GM23338 (cell line): Measurements from ENCODE around the gene STX8. TPM values are rescaled to one million over a fixed set of nuclear protein-coding genes. Genes with fewer than 3 reads are reported as not detected.
"Not testable (repeated sequence)": the region's sequence is repeated elsewhere in the genome, so short reads cannot be mapped to it uniquely, and the experiment has no call there.

Experiments used
- ATAC-seq: fragments of 200-7000 bp; cut with Tn5 transposase; 3 replicates; pipeline ENCODE4 v1.9.1; 2020
- DNase-seq: peaks from one replicate; pipeline ENCODE4 v3.0.0-alpha.2; 2015; ENCODE audit warnings: low spot score
- H2AFZ ChIP-seq: fragments of 200-600 bp; sonication (generic); 2 replicates; pipeline ENCODE4 v1.8.0; 2016; ENCODE audit warnings: antibody characterized with exemption, mild to moderate bottlenecking, moderate library complexity
- H3F3A ChIP-seq: fragments of 200-600 bp; sonication (generic); replicated peaks from 2 replicates; pipeline ENCODE4 v1.8.0; 2017; ENCODE audit warnings: antibody characterized with exemption, mixed run types, low read depth
- H3K27ac ChIP-seq: fragments of 200-600 bp; sonication (generic); 2 replicates; pipeline ENCODE4 v1.6.1; 2016; ENCODE audit warnings: low read depth
- H3K27me3 ChIP-seq: fragments of 200-600 bp; sonication (generic); 2 replicates; pipeline ENCODE4 v1.8.0; 2016; ENCODE audit warnings: mild to moderate bottlenecking, mixed run types, moderate library complexity; ENCODE audit not compliant: insufficient read depth
- H3K36me3 ChIP-seq: fragments of 200-600 bp; sonication (generic); 2 replicates; pipeline ENCODE4 v1.8.0; 2016; ENCODE audit warnings: mild to moderate bottlenecking; ENCODE audit not compliant: insufficient read depth
- H3K4me1 ChIP-seq: fragments of 200-600 bp; sonication (generic); 2 replicates; pipeline ENCODE4 v1.8.0; 2016; ENCODE audit warnings: mild to moderate bottlenecking, moderate library complexity; ENCODE audit not compliant: insufficient read depth
- H3K4me2 ChIP-seq: fragments of 200-600 bp; sonication (generic); 2 replicates; pipeline ENCODE4 v1.7.1; 2017; ENCODE audit warnings: mixed run types
- H3K4me3 ChIP-seq: fragments of 200-600 bp; sonication (generic); 2 replicates; pipeline ENCODE4 v1.6.1; 2016; ENCODE audit warnings: mixed run types
- H3K79me2 ChIP-seq: fragments of 200-600 bp; sonication (generic); replicated peaks from 2 replicates; pipeline ENCODE4 v1.8.0; 2017; ENCODE audit warnings: mild to moderate bottlenecking; ENCODE audit not compliant: insufficient read depth
- H3K9me2 ChIP-seq: fragments of 200-600 bp; sonication (generic); 2 replicates; pipeline ENCODE4 v1.8.0; 2017; ENCODE audit not compliant: insufficient read depth
- H4K20me1 ChIP-seq: fragments of 200-600 bp; sonication (generic); replicated peaks from 2 replicates; pipeline ENCODE4 v1.8.0; 2017; ENCODE audit warnings: mild to moderate bottlenecking; ENCODE audit not compliant: insufficient read depth
- H3K27ac Mint-ChIP-seq: 2 replicates; pipeline ENCODE4 v1.8.0; 2020; ENCODE audit warnings: inconsistent platforms, mild to moderate bottlenecking, moderate library complexity, mixed read lengths
- H3K27me3 Mint-ChIP-seq: 3 replicates; pipeline ENCODE4 v1.8.0; 2022; ENCODE audit warnings: low read depth, mild to moderate bottlenecking, moderate library complexity, mixed read lengths, inconsistent platforms; ENCODE audit not compliant: insufficient read depth, poor library complexity
- H3K36me3 Mint-ChIP-seq: 3 replicates; pipeline ENCODE4 v1.8.0; 2021; ENCODE audit warnings: low read depth, mild to moderate bottlenecking, inconsistent platforms, moderate library complexity, mixed read lengths
- H3K4me1 Mint-ChIP-seq: 3 replicates; pipeline ENCODE4 v1.8.0; 2020; ENCODE audit warnings: mild to moderate bottlenecking, inconsistent platforms, mixed read lengths
- H3K4me3 Mint-ChIP-seq: 3 replicates; pipeline ENCODE4 v1.8.0; 2021; ENCODE audit warnings: moderate library complexity, mild to moderate bottlenecking, inconsistent platforms, mixed read lengths
- H3K9me3 Mint-ChIP-seq: 3 replicates; pipeline ENCODE4 v1.8.0; 2020; ENCODE audit warnings: moderate library complexity, mild to moderate bottlenecking, inconsistent platforms, mixed read lengths
- CREB1 ChIP-seq: fragments of 250-450 bp; sonication (Bioruptor Pico); IDR thresholded peaks from 2 replicates; pipeline ENCODE4 v1.5.0; 2020; ENCODE audit warnings: low read depth, mild to moderate bottlenecking, moderate library complexity
- EZH2 ChIP-seq: fragments of 200-600 bp; sonication (generic); IDR thresholded peaks from one replicate; pipeline ENCODE4 v1.8.0; 2017; ENCODE audit warnings: antibody characterized with exemption, mild to moderate bottlenecking, low read depth; ENCODE audit not compliant: unreplicated experiment
- EZH2phosphoT487 ChIP-seq: fragments of 200-600 bp; sonication (generic); IDR thresholded peaks from one replicate; pipeline ENCODE4 v1.8.1; 2018; ENCODE audit warnings: antibody characterized with exemption; ENCODE audit not compliant: unreplicated experiment
- JUNB ChIP-seq: IDR thresholded peaks from one replicate; pipeline ENCODE4 v1.6.1; 2016; ENCODE audit warnings: antibody characterized with exemption; ENCODE audit not compliant: unreplicated experiment
- POLR2AphosphoS5 ChIP-seq: IDR thresholded peaks from 2 replicates; pipeline ENCODE4 v1.6.1; 2016; ENCODE audit warnings: antibody characterized with exemption, low read depth
- STAT1 ChIP-seq: IDR thresholded peaks from one replicate; pipeline ENCODE4 v1.6.1; 2016; ENCODE audit warnings: antibody characterized with exemption; ENCODE audit not compliant: unreplicated experiment
- ZNF114 ChIP-seq: fragments of 250-450 bp; sonication (Bioruptor Pico); IDR thresholded peaks from 2 replicates; pipeline ENCODE4 v1.5.0; 2020; ENCODE audit warnings: mild to moderate bottlenecking, moderate library complexity
- polyA plus RNA-seq: library from polyadenylated mRNA; unstranded; fragments of >200 nt; fragmentation: Nextera tagmentation; extraction: Ambion mirVana; gene quantifications from 2 replicates; pipeline ENCODE4 v1.2.1, GENCODE V29; 2016
- total RNA-seq: library from RNA; depleted of rRNA; stranded (reverse); fragments of >200 nt; shearing (Covaris generic); gene quantifications from 2 replicates; pipeline ENCODE4 v1.2.3, GENCODE V29; 2014
- TF ChIP-seq, protein P1 (sequence below): IDR thresholded peaks from one replicate; pipeline ENCODE4 v1.6.1; 2018; ENCODE audit warnings: antibody characterized with exemption; ENCODE audit not compliant: unreplicated experiment
- TF ChIP-seq, protein P2 (sequence below): IDR thresholded peaks from 2 replicates; pipeline ENCODE4 v1.6.1; 2016; ENCODE audit warnings: antibody characterized with exemption

The STX8 gene
- total and polyA plus RNA-seq, 2 experiments from 2014 or later, result 59.4 to 82.3 TPM

DNA sequence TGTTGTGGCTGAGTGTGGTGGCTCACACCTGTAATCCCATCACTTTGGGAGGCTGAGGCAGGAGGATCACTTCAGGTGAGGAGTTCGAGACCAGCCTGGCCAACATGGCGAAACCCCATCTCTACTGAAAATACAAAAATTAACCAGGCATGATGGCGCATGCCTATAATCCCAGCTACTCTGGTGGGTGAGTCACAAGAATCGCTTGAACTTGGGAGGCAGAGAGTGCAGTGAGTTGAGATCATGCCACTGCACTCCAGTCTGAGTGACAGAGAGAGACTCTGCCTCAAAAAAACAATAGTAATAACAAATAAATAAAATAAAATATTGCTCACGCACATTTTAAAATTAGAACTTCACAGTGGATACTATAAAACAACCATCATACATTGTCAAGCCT, 31.4 kb upstream of the STX8 start:
- not testable (repeated sequence) for H3K4me3 Mint-ChIP-seq, H3K27ac Mint-ChIP-seq, H2AFZ ChIP-seq, H3K4me2 ChIP-seq, H3K9me2 ChIP-seq, H3K27me3 ChIP-seq, H3F3A ChIP-seq, H3K27me3 Mint-ChIP-seq, H3K4me1 Mint-ChIP-seq, H3K27ac ChIP-seq, H3K36me3 ChIP-seq, H3K4me3 ChIP-seq, H3K79me2 ChIP-seq, H4K20me1 ChIP-seq, DNase-seq, H3K4me1 ChIP-seq, H3K36me3 Mint-ChIP-seq, H3K9me3 Mint-ChIP-seq, ATAC-seq

DNA sequence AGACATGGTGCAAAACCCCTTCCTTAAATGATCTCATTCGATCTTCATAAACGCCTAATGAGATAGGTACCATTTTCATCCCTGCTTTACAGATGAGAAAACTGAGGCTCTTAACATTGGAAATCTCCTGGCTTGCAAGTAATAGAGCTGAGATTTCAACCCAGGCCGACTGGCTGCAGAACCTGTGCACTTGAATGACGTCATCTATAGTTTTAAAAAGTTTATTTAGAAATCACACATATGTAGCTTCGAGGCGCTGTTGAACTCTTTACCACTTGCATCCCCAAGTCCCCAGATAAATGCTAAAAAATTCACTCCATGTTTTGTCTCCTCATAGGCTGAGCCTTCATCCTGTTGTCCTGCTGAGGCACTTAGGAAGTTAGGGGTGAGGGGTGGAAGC, 30.8 kb upstream of the STX8 start:
- no peaks in the 10 kb centered on the region for H3K36me3 ChIP-seq
- no peak overlapping the region for H3K4me2 ChIP-seq
- Mint-ChIP-seq H3K9me3 (no peaks in the 10 kb centered on the region; the same call in 2 of the 3 replicates), H3K27ac (no peak overlapping the region), H3K4me3 (no peak overlapping the region), H3K36me3 (no peaks in the 10 kb centered on the region), H3K4me1 (no peaks in the 10 kb centered on the region), H3K27me3 (peaks cover 2% of the 10 kb centered on the region)
- H3K79me2 ChIP-seq, result no peaks in the 10 kb centered on the region
- no peak overlapping the region for H2AFZ ChIP-seq
- no peak overlapping the region for H3K4me3 ChIP-seq
- no peaks in the 10 kb centered on the region for H3K9me2 ChIP-seq
- H3K27ac ChIP-seq, result no peak overlapping the region
- H3F3A ChIP-seq, result no peaks in the 10 kb centered on the region
- DNase-seq (no peak), ATAC-seq (no peak)
- no peak for TF ChIP-seq JUNB
- TF ChIP-seq POLR2AphosphoS5, result no peak
- no peak for TF ChIP-seq EZH2
- TF ChIP-seq, protein P1, sequence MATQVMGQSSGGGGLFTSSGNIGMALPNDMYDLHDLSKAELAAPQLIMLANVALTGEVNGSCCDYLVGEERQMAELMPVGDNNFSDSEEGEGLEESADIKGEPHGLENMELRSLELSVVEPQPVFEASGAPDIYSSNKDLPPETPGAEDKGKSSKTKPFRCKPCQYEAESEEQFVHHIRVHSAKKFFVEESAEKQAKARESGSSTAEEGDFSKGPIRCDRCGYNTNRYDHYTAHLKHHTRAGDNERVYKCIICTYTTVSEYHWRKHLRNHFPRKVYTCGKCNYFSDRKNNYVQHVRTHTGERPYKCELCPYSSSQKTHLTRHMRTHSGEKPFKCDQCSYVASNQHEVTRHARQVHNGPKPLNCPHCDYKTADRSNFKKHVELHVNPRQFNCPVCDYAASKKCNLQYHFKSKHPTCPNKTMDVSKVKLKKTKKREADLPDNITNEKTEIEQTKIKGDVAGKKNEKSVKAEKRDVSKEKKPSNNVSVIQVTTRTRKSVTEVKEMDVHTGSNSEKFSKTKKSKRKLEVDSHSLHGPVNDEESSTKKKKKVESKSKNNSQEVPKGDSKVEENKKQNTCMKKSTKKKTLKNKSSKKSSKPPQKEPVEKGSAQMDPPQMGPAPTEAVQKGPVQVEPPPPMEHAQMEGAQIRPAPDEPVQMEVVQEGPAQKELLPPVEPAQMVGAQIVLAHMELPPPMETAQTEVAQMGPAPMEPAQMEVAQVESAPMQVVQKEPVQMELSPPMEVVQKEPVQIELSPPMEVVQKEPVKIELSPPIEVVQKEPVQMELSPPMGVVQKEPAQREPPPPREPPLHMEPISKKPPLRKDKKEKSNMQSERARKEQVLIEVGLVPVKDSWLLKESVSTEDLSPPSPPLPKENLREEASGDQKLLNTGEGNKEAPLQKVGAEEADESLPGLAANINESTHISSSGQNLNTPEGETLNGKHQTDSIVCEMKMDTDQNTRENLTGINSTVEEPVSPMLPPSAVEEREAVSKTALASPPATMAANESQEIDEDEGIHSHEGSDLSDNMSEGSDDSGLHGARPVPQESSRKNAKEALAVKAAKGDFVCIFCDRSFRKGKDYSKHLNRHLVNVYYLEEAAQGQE, result no peak
- no peak for TF ChIP-seq CREB1
- no peak for TF ChIP-seq ZNF114 (CRISPR knock-in tag)
- TF ChIP-seq, protein P2, sequence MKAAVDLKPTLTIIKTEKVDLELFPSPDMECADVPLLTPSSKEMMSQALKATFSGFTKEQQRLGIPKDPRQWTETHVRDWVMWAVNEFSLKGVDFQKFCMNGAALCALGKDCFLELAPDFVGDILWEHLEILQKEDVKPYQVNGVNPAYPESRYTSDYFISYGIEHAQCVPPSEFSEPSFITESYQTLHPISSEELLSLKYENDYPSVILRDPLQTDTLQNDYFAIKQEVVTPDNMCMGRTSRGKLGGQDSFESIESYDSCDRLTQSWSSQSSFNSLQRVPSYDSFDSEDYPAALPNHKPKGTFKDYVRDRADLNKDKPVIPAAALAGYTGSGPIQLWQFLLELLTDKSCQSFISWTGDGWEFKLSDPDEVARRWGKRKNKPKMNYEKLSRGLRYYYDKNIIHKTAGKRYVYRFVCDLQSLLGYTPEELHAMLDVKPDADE, result no peak
- no peak for TF ChIP-seq EZH2phosphoT487
- no peak for TF ChIP-seq STAT1
- no peaks in the 10 kb centered on the region for H3K27me3 ChIP-seq
- no peaks in the 10 kb centered on the region for H4K20me1 ChIP-seq
- peaks cover 4% of the 10 kb centered on the region; the same call in 1 of the 2 replicates for H3K4me1 ChIP-seq

DNA sequence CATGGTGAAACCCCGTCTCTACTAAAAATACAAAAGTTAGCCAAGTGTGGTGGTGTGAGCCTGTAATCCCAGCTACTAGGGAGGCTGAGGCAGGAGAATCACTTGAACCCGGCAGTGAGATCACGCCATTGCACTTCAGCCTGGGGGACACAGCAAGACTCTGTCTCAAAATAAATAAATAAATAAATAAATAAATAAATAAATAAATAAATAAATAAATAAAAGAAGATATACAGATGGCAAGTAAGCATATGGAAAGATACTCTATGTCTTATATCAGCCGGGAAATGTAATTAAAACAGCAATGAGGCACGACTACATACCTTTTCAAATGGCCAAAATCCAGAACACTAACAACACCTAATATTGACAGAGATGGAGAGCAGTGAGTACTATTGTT, 29.0 kb upstream of the STX8 start:
- not testable (repeated sequence) for H3K4me1 Mint-ChIP-seq, H4K20me1 ChIP-seq, H3K4me3 ChIP-seq, DNase-seq, H3K27ac Mint-ChIP-seq, H2AFZ ChIP-seq, H3K27ac ChIP-seq, ATAC-seq, H3K36me3 ChIP-seq, H3K79me2 ChIP-seq, H3K27me3 ChIP-seq, H3K27me3 Mint-ChIP-seq, H3F3A ChIP-seq, H3K9me2 ChIP-seq, H3K4me3 Mint-ChIP-seq, H3K4me1 ChIP-seq, H3K4me2 ChIP-seq, H3K9me3 Mint-ChIP-seq, H3K36me3 Mint-ChIP-seq
